ENCODE measurements around the gene TRIM44.
"Not testable (repeated sequence)": the region's sequence is repeated elsewhere in the genome, so short reads cannot be mapped to it uniquely, and the experiment has no call there.

The TRIM44 gene

GRCh38 chr11:35753573-35753972 is 91.0 kb downstream of the TRIM44 start:
- DNase-seq (ENCODE audit: low spot score): not testable (repeated sequence)

GRCh38 chr11:35759951-35760350 is 97.4 kb downstream of the TRIM44 start:
- DNase-seq (ENCODE audit: low spot score): not testable (repeated sequence)

- DNase-seq (ENCODE audit: low spot score): no peak
These were observed 99.3 kb downstream of the TRIM44 start for GRCh38 chr11:35761899-35762298.

- DNase-seq (ENCODE audit: low spot score): no peak
These were observed 100.7 kb downstream of the TRIM44 start for GRCh38 chr11:35763301-35763700.

- no peak for DNase-seq (ENCODE audit: low spot score)
These were observed 101.2 kb downstream of the TRIM44 start for GRCh38 chr11:35763765-35764164.

- DNase-seq (ENCODE audit: low spot score): no peak
These were observed 101.8 kb downstream of the TRIM44 start for GRCh38 chr11:35764417-35764816.

GRCh38 chr11:35765211-35765610 is 102.6 kb downstream of the TRIM44 start:
- no peak for DNase-seq (ENCODE audit: low spot score)

- DNase-seq (ENCODE audit: low spot score): no peak
These were observed 104.1 kb downstream of the TRIM44 start for GRCh38 chr11:35766651-35767050.

GRCh38 chr11:35770425-35770824 is 107.8 kb downstream of the TRIM44 start:
- DNase-seq (ENCODE audit: low spot score): not testable (repeated sequence)

GRCh38 chr11:35771722-35772121 is 109.1 kb downstream of the TRIM44 start:
- no peak for DNase-seq (ENCODE audit: low spot score)

- not testable (repeated sequence) for DNase-seq (ENCODE audit: low spot score)
These were observed 114.7 kb downstream of the TRIM44 start for GRCh38 chr11:35777241-35777640.

- not testable (repeated sequence) for DNase-seq (ENCODE audit: low spot score)
These were observed 116.4 kb downstream of the TRIM44 start for GRCh38 chr11:35778943-35779342.

GRCh38 chr11:35779409-35779808 is 116.8 kb downstream of the TRIM44 start:
- DNase-seq (ENCODE audit: low spot score): no peak

- no peak for DNase-seq (ENCODE audit: low spot score)
These were observed 118.6 kb downstream of the TRIM44 start for GRCh38 chr11:35780951-35781860.

- no peak for DNase-seq (ENCODE audit: low spot score)
These were observed 119.4 kb downstream of the TRIM44 start for GRCh38 chr11:35781861-35782470.

- no peak for DNase-seq (ENCODE audit: low spot score)
These were observed 121.2 kb downstream of the TRIM44 start for GRCh38 chr11:35783809-35784208.

- DNase-seq (ENCODE audit: low spot score): no peak
These were observed 122.1 kb downstream of the TRIM44 start for GRCh38 chr11:35784699-35785098.

GRCh38 chr11:35785287-35786167 is 123.0 kb downstream of the TRIM44 start:
- no peak for DNase-seq (ENCODE audit: low spot score)

GRCh38 chr11:35786188-35786587 is 123.6 kb downstream of the TRIM44 start:
- DNase-seq (ENCODE audit: low spot score): no peak

GRCh38 chr11:35787013-35787504 is 124.5 kb downstream of the TRIM44 start:
- DNase-seq (ENCODE audit: low spot score): no peak

- DNase-seq (ENCODE audit: low spot score): no peak
These were observed 125.1 kb downstream of the TRIM44 start for GRCh38 chr11:35787626-35788025.
